Uterus (tissue), 2 donors: ENCODE results near the gene ARHGAP8.

Source experiments
- POLR2A ChIP-seq, 2 donors: fragments of 450-650 bp; IDR thresholded peaks; one replicate each; pipeline ENCODE4 v1.6.1; 2016; ENCODE audit warnings: antibody characterized with exemption in 2 of 2, mild to moderate bottlenecking in 1 of 2, moderate library complexity in 1 of 2
- TF ChIP-seq, protein P1 (sequence below), 4 experiments: fragments of 200-600 bp in 2 of 4; fragments of 450-650 bp in 2 of 4; sonication (generic) in 2 of 4; IDR thresholded peaks; one replicate each; pipeline ENCODE4 v1.5.1; 2016 to 2019; ENCODE audit warnings: antibody characterized with exemption in 4 of 4, mild to moderate bottlenecking in 2 of 4, moderate library complexity in 1 of 4

DNA sequence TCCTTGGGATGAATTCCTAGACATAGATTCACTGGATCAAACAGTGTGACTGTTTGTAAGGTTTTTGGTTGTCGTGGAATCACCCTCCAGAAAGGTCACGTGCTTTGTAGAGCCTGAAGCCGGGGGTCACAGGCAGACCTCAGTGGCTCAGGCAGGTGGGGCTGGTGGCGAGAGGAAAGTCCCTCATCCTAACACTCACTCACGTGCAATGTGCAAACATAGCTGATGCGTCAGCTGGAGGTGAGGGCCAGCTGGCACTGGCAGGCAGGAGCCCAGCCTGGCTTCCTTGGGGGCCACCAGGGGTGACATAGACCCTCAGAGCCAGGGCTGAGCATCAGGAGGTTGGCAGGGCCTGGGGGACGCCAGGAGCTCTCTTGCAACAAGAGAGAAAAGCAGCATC, 90.0 kb downstream of the ARHGAP8 start:
- TF ChIP-seq, protein P1, sequence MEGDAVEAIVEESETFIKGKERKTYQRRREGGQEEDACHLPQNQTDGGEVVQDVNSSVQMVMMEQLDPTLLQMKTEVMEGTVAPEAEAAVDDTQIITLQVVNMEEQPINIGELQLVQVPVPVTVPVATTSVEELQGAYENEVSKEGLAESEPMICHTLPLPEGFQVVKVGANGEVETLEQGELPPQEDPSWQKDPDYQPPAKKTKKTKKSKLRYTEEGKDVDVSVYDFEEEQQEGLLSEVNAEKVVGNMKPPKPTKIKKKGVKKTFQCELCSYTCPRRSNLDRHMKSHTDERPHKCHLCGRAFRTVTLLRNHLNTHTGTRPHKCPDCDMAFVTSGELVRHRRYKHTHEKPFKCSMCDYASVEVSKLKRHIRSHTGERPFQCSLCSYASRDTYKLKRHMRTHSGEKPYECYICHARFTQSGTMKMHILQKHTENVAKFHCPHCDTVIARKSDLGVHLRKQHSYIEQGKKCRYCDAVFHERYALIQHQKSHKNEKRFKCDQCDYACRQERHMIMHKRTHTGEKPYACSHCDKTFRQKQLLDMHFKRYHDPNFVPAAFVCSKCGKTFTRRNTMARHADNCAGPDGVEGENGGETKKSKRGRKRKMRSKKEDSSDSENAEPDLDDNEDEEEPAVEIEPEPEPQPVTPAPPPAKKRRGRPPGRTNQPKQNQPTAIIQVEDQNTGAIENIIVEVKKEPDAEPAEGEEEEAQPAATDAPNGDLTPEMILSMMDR (IDR thresholded peaks at IDR 0.05): no peak
- no peak for TF ChIP-seq POLR2A (IDR thresholded peaks at IDR 0.05)
